GM18505 (cell line): ENCODE measurements around the gene B4GALT2.

ENCODE experiments used
- ATAC-seq: cut with Tn5 transposase; IDR thresholded peaks from one replicate; pipeline ENCODE4 v1.9.1; 2021; ENCODE audit not compliant: unreplicated experiment
- POLR2A ChIP-seq: IDR thresholded peaks from 4 replicates; pipeline ENCODE4 v1.6.1; 2011; ENCODE audit warnings: borderline replicate concordance; ENCODE audit not compliant: insufficient read depth, insufficient read length; ENCODE audit errors: extremely low read depth

Gene B4GALT2

DNA sequence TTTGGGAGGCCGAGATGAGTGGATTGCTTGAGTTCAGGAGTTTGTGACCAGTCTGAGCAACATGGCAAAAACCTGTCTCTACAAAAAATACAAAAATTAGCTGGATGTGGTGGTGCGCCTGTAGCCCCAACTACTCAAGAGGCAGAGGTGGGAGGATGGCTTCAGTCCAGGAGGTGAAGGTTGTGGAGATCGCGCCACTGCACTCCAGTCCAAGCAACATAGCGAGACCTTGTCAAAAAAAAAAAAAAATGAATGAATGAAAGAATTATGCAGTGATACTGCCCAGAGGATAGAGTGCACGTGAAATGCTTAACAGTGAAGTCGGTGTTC, 9.6 kb upstream of the B4GALT2 start:
- no peak for TF ChIP-seq POLR2A
- ATAC-seq, result no peak

DNA sequence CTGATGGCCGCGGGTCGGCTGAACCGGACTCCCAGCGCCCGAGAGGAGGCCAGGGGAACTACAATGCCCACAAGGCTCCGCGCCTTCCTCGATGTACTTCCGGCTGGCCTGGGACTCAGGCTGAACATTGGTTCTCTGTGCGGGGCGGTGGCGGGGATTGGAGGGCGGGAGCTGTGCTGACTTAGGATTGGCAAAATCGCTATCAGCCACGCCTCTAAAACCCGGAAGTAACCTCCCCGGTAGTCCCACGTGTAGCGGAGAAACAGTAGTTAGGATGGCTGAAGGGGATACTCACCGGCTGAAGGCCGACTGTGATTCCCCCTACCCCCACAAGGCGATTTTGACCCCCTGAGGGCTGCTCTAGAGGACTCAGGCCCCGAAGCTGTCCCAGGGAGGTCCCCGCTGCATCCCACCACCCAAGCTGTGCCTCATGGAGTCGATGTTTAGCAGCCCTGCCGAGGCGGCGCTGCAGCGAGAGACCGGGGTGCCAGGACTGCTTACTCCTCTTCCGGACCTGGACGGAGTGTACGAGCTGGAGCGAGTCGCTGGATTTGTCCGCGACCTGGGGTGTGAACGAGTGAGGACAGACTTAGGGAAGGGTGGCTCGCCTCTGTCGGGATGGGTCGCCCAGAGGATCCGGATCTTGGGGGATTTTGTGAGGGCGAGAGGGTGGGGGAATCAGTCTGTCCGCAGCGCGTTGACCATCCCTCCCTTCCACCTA, 9.1 kb upstream of the B4GALT2 start, which contains the start of gene DPH2:
Gene DPH2, plus strand, starts transcription at position 265 of the 721 bp plus-strand sequence. Its CDS starts 166 bp downstream, at position 431.
- ATAC-seq, result peak; percentile 71
- peak; percentile 67 for TF ChIP-seq POLR2A

DNA sequence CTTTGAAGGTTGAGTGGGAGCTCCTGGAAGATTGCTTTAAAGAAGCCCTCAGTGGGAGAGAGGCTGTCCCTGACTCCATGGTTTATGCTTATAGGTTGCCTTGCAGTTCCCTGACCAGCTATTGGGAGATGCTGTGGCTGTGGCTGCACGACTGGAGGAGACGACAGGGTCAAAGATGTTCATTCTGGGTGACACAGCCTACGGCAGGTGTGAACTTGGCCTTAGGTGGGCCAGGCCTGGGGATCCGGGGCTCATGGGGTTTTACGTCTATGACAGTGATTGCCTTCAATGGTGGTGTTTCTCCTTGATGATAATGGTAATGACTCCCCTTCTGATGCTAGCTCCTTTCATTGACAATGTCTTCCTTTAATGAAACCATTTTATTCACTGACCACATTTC, 8.5 kb upstream of the B4GALT2 start:
- no peak for TF ChIP-seq POLR2A
- no peak for ATAC-seq

DNA sequence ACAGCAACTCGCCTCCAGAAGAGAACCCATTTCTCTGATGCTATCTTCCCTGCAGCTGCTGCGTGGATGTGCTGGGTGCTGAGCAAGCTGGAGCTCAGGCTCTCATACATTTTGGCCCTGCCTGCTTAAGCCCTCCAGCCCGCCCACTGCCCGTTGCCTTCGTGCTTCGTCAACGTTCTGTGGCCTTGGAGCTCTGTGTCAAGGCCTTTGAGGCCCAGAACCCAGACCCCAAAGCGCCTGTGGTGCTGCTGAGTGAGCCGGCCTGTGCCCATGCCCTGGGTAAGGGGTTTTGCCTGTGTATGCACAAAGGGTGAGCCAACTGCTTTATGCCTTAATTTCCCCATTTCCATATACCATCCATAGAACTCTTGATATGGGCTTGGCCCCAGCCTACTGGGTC, 8.1 kb upstream of the B4GALT2 start:
- no peak for ATAC-seq
- no peak for TF ChIP-seq POLR2A

DNA sequence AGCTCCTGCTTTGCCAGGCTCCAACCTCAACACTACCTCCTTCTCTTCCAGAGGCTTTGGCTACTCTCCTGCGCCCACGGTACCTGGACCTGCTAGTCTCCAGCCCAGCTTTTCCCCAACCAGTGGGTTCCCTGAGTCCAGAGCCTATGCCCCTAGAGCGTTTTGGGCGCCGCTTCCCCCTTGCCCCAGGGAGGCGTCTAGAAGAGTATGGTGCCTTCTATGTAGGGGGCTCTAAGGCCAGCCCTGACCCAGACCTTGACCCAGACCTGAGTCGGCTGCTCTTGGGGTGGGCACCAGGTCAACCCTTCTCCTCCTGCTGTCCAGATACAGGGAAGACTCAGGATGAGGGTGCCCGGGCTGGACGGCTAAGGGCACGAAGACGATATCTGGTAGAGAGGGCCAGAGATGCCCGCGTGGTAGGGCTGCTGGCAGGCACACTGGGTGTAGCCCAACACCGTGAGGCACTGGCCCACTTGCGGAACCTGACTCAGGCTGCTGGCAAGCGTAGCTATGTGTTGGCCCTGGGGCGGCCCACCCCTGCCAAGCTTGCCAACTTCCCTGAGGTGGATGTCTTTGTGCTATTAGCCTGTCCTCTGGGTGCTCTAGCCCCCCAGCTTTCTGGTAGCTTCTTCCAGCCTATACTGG, 7.6 kb upstream of the B4GALT2 start:
- no peak for TF ChIP-seq POLR2A
- ATAC-seq, result no peak

DNA sequence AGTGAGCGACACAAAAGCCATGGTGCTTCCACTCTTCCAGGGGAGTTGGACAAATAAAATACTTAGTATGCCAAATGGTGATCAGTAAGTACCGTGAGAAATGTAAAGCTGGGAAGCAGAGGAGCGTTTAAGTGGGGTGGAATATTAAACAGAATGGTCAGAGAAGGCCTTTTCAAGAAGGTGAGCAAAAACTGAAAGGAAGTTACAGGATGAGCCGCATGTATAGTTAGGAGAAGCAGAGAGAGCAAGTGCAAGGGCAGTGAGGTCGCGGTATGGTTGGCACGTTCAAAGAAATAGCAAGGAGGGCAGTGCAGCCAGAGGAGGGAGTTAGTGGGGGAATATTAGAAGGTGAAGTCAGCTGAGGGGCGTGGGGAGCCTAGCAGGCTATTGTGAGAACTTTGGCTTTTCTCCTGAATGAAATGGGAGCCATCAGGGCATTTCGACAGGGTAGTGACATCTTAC, 5.0 kb upstream of the B4GALT2 start:
- TF ChIP-seq POLR2A, result no peak
- peak; percentile 0 for ATAC-seq

DNA sequence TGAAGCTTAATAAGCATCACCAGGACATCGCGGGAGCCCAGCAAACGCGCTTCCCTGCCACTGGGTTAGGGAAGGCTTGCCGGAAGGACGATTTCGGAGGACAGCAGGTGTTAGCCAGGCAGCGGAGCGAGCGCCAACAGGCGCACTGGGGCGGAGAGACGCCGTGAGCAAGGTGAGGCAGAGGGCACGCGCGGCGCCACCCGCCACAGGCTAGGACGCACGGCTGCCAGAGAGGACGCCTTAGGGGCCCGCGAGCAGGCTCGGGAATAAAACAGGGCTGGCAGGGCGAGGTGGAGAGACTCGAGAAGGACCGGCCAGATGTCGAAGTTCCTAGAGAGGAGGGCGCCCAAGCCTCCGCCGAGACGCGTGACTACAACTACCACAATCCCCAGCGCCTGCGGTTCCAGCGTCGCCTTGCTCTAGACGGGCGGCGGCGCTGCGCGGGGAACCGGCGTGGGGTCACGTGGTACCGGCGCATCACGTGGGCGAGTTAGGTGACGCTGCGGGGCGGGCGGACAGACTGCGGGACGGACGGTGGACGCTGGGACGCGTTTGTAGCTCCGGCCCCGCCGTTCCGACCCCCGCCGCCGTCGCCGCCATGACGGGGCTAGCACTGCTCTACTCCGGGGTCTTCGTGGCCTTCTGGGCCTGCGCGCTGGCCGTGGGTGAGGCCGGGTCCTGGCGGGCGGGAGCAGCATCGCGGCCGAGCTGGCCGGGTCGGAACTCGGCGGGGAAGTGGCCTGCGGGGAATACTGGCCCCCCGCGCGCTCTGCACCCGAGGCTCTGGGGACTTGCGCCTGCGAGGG, 4.4 kb upstream of the B4GALT2 start, which contains the start of gene ATP6V0B:
Gene ATP6V0B, plus strand, starts transcription at position 518 of the 806 bp plus-strand sequence. Its CDS starts 81 bp downstream, at position 599.
- peak; percentile 66 for ATAC-seq
- TF ChIP-seq POLR2A, result peak; percentile 78

DNA sequence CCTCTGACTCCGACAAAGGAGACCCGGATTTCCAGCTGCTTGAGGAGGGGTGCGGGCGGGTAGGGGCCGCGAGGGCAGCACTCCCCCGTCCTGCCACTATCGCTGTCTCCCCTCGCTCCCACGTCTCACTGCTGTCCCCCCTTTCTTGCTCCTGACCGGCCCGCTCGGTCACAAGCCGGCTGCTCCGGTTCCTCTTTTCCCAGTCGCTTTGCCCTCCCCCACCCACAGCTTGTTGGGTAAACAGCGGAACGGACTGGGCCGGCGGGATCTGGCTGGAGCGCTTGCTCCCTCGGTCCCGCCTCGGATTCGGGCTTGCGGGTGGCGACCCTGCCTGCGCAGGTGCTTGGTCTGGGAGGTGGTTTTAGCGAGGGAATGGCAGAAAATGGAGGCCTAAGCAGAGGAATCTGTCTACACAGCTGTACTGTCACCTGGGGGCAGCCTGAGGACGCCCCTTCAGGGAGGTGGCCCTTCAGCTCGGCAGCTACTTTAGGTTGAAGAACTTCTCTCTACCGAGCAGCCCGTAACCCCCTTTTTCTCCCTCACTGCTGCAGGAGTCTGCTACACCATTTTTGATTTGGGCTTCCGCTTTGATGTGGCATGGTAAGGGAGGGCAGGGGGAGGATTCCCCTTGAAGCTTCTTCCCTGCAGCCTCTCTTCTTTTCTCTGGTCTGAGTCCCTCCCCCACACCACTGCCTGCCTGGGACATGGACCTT, 3.6 kb upstream of the B4GALT2 start:
- ATAC-seq, result no peak
- TF ChIP-seq POLR2A, result no peak

DNA sequence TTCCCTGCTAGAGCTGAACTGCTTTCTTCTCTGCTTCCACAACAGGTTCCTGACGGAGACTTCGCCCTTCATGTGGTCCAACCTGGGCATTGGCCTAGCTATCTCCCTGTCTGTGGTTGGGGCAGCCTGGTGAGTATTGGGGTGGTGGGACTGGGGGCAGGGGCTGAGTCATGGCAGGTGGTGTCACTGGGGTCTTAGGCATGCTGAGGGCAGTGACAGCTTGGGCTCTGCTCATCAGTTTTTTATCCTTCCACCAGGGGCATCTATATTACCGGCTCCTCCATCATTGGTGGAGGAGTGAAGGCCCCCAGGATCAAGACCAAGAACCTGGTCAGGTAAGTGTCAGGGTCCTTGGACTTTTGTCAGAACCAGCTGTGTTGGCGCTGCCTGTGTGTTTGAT, 3.0 kb upstream of the B4GALT2 start:
- no peak for ATAC-seq
- TF ChIP-seq POLR2A, result no peak

DNA sequence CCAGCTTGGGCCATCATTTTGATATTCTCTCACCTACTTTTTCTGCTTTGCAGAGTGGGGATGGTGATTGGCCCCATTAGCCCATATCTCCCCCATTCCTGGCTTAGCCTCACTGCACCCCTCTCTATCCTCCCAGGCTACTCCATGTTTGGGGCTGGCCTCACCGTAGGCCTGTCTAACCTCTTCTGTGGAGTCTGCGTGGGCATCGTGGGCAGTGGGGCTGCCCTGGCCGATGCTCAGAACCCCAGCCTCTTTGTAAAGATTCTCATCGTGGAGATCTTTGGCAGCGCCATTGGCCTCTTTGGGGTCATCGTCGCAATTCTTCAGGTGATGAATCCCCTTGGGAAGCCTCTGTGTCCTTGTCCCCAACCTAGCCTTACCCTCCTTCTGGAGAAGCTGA, 2.1 kb upstream of the B4GALT2 start:
- no peak for TF ChIP-seq POLR2A
- ATAC-seq, result no peak

DNA sequence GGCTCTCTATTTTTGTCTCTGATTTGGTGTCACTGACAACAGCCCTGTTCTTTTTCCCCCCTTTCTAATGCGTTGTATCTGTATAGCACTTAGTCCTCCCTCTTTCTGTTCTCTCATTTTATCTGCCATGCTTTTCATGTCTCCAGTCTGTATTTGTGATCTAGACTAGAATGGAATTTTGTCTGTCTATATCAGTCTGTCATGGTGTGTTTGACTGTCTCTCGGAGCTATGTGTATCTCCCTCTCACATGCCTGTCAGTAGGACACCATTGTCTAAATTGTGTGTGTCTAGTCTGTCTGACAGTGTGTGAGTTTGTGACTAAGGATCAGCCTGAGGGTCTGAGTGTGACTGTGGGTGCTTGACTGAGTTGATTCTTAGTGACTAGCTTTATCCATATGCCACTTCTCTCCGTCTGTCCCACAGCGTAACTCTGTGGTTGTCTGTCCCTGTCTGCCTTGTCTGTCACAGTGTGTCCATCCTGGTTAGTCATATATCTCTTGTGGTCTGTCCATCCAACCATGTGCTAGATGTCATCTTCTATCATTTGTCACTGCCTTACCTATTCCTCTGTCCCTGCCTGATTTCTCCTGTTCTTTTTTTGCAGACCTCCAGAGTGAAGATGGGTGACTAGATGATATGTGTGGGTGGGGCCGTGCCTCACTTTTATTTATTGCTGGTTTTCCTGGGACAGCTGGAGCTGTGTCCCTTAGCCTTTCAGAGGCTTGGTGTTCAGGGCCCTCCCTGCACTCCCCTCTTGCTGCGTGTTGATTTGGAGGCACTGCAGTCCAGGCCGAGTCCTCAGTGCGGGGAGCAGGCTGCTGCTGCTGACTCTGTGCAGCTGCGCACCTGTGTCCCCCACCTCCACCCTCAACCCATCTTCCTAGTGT, 1.4 kb upstream of the B4GALT2 start:
- no peak for TF ChIP-seq POLR2A

DNA sequence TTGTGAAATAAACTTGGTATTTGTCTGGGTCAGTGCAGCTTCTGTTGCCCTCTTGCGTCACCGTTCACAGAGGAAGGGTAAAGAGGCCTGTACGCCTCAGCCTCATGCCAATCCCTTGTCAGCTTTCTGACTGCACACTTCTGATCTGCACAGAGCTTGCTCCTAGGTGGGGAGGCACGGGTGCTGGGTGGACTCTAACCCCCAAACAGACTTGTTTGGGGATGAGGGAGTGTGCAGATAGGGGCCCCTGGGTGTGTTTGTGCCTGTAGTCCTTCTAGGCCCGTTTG, 803 bp upstream of the B4GALT2 start:
- no peak for ATAC-seq
- no peak for TF ChIP-seq POLR2A

More for the DNA sequence above, 1.4 kb upstream of the B4GALT2 start:
- ATAC-seq, result no peak
